ENCODE results near the gene GANC. TPM values are rescaled to one million over a fixed set of nuclear protein-coding genes. Genes with fewer than 3 reads are reported as not detected.
"Not testable (repeated sequence)": the region's sequence is repeated elsewhere in the genome, so short reads cannot be mapped to it uniquely, and the experiment has no call there.

The GANC gene
- total RNA-seq, 1 experiment from 2014 or later, result 15.8 TPM

- not testable (repeated sequence) for H2AK5ac ChIP-seq (ENCODE audit: insufficient read length, low read length); H4K8ac ChIP-seq (replicated peaks; ENCODE audit: insufficient read length, low read depth, low read length); H3K79me2 ChIP-seq (ENCODE audit: insufficient read depth, low read length); H2BK15ac ChIP-seq (ENCODE audit: low read depth, low read length); H3K27ac Mint-ChIP-seq; H3T11ph ChIP-seq (ENCODE audit: low read length); H3K9ac ChIP-seq (ENCODE audit: extremely low read depth, insufficient read length, low read length); H3K23ac ChIP-seq (ENCODE audit: insufficient read length, low read depth, low read length); H2BK120ac ChIP-seq (ENCODE audit: low read depth, low read length, poor library complexity, severe bottlenecking); H3K9me3 ChIP-seq (ENCODE audit: control insufficient read depth, low read depth, low read length); H3K4me2 ChIP-seq (ENCODE audit: insufficient read depth, insufficient read length, low read length); H2BK5ac ChIP-seq (ENCODE audit: insufficient read length, low read length); H3K79me1 ChIP-seq (ENCODE audit: insufficient read depth, low read depth, low read length, poor library complexity, severe bottlenecking); H3K4me1 ChIP-seq (ENCODE audit: insufficient read depth, low read length); DNase-seq; H3K4ac ChIP-seq (ENCODE audit: low read depth, low read length); H4K5ac ChIP-seq (ENCODE audit: insufficient read length, low read depth, low read length); H3K27me3 Mint-ChIP-seq (ENCODE audit: low read depth); H3K4me3 Mint-ChIP-seq; H4K91ac ChIP-seq (ENCODE audit: insufficient read length, low read depth, low read length); H3K18ac ChIP-seq (ENCODE audit: insufficient read length, low read depth, low read length); H2BK12ac ChIP-seq (ENCODE audit: insufficient read length, low read depth, low read length); H2BK20ac ChIP-seq (ENCODE audit: low read depth, low read length, poor library complexity, severe bottlenecking); H3K27me3 ChIP-seq (ENCODE audit: insufficient read depth, low read length); H2AFZ ChIP-seq (ENCODE audit: low read length); H3K14ac ChIP-seq (ENCODE audit: insufficient read depth, low read length); H3K23me2 ChIP-seq (ENCODE audit: insufficient read length, low read depth, low read length, poor library complexity, severe bottlenecking); H3K56ac ChIP-seq (ENCODE audit: insufficient read length, low read depth, low read length); H3K4me1 Mint-ChIP-seq; H3K27ac ChIP-seq (ENCODE audit: insufficient read length, low read depth, low read length); H4K20me1 ChIP-seq (ENCODE audit: control insufficient read depth, insufficient read depth, insufficient read length)
- H3K36me3 Mint-ChIP-seq (ENCODE audit: insufficient read depth in 1 of 3, low read depth in 3 of 3), result peaks cover 7 to 19% (median 11%) of the 10 kb centered on the region in 3 experiments
- no CpG with 5 or more reads among the region's 3 CpGs for WGBS (ENCODE audit: extremely low coverage, insufficient read length, low lambda C conversion rate)
- peaks cover 9 to 17% of the 10 kb centered on the region in 2 experiments for H3K9me3 Mint-ChIP-seq
Measured at GRCh38 chr15:42337104-42337503, 64.1 kb downstream of the GANC start.
